ENCODE results near the gene SVOP.

Gene SVOP

DNA sequence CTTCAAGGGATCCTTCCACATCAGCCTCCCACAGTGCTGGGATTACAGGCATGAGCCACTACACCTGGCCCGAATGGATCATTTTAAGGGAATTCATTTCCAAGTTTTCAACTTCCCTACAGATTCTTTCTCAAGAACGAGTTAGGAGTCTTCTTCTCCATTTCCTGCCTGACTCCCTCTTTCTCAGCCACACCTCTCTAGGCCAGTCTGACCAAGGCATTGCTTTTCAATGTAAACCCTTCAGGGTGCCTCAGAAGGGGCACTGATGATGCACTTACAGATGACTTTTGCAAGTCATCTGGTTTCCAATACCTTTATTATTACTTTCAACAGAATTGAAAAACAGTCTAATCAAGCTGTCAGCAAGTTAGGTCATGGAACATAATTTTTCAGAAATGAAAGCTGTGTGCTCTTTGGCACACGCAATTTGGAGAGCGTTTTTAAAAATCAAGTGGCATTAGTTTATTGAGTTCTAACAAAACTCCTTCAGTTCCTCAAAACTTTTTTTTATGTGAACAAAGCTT, 47.2 kb downstream of the SVOP start:
- DNase-seq (ENCODE audit: low read depth), result no peak

DNA sequence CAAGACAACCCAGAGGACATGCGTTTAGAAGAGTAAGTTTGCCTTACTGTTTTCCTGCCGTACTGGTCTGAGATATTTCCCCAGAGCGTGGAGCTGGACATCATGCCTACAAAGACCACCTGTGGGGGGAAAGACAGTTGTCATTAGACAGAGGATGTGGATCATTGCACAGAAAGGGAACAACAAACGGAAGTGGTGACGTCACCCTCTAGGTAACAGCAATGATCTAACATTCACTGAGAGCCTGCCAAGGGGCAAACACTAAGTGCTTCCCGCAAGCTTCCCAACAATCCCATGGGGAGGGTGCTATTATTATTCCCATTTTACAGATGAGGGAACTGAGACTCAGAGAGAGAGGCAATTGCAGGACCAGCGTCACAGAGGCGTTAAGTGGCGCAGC, 48.5 kb downstream of the SVOP start:
- no peak for DNase-seq (ENCODE audit: low read depth)

DNA sequence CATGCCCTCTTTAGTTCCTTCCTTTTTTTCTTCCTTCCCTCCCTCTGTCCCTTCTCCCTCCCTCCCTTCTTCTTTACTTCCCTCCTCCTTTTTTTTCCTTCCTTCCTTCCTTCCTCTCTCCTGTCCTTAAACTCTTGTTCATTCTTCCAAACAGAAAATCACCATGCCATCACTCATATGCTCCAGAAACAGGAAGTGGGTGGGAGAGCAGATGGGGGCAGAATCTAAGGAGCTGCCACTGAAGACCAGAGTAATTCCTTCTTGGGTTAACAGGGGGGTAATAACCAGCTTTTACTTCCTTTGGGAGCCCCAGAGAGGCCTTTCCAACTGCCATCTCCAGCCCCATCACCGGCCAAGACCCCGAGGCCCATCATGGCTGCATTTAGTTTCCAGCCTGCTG, 51.2 kb downstream of the SVOP start:
- no peak for DNase-seq (ENCODE audit: low read depth)

DNA sequence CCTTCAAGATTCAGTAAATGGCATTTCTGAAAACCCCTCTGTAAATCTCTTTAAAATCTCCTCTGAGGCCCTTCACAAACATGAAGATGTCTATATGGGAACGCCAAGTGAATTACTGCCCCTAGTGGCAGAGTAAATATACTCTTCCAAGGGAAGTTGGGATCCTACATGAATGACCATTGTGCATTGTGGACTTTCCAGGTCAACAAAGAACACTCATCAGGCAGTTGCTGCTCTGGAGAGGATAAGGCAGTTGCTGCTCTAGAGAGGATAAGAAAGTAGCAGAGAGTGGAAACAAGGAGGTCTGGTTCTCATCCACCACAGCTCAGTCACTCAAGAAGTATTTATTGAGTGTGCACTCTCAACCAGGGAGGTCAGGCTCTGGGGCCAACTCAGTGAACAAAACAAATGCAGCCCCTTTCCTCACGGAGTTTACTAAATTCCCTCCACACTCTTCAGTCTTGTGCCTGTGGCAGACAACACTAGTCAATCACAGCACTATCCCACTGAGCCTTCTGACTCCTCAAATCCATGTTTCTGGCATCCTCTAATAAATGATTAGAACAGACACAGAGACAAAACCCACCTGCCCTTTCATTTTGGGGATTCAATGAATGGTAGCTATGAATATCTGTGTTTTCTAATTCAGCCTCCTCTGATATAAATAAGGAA, 52.9 kb downstream of the SVOP start:
- peak; percentile 23 for DNase-seq (ENCODE audit: low read depth)

DNA sequence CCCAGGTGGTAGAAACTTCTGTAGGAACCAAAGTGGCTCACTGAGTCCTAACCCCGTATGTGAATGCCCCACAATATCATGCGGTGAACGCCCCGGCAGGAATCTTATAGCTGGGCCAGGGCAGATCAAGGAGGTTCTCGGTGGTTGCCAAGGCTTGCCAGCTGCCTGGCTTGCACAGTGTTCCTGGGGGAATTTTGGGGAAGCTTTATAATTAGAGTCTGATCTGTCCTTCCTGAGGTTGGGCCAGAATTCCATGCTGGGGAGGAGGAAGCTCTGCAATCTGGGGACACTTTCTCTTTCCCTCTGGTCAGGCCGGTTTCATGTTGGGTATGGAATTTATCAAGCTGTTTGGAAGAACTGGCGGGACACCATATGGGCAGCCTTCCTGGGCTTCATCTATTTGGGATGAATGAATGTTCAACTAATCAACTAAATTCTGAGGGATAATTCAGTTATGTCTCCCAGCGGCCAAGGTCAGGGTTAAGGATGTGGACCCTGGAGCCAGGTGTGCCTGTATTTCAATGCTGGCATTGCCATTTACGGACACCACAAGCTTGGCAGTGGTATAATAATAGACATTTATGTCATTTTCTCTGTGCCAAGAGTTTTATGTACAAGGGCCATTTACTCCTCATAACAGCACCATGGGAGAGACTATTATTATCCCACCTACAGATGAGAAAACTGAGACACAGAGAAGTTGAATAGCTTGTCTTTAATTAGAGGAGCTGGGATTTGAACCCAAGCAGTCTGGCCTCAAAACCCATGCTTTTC, 54.3 kb downstream of the SVOP start:
- no peak for DNase-seq (ENCODE audit: low read depth)

DNA sequence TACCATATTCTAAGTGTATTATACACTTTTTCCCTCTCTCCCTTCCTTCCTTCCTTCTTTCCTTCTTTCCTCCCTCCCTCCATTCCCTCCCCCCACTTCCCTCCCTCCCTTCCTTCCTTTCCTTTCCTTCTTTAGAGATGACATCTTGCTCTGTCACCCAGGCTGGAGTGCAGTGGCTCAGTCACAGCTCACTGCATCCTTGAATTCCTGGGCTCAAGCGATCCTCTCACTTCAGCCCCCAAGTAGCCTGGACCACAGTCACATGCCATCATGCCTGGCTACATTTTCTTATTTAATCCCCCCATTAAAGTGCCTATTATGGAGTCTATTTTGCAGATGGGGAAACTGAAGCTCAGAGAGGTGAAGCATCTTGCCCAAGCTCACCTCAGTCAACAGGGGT, 55.0 kb downstream of the SVOP start:
- no peak for DNase-seq (ENCODE audit: low read depth)

DNA sequence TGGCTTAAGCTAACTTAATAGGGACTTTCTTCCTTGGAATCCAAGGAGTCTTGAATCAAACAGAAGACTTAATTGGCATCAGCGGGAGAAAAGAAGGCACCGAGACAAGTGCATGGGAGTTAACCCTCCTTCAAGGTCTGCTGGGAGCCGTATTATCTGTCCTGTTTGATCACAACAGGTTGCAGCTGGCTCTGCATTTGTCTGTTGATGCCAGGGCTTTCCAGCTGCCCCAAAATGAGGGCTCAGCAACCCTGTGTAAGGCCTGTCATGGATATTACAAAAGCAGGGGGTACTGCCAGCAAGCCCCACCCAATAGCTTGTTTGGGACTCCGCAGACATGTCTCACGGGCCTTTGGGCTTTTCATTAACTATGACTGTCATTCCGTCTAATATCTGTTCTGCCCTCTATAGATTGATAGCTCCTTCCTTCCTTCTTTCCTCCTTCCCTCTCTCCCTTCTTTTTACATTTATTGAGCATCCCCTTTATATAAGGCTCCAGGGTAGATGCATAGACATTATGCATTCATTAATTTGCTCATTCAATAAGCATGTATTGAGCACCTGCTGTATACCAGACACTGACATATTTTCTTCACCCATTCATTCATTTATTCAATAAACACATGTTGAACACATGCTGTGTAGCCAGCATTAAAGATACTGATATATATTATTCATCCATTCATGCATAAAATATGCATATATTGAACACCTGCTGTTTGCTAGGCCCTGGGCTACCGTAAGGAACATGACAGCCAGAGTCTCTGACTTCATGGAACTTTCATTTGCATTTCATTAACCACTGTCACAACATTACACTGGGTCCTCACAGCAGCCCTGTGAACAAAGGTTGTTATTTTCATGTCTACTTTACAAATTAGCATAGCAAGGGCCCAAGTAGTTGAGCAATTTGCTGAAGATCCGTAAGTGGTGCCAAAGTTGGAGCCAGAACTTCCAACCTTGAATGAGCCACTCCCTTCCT, 56.2 kb downstream of the SVOP start:
- no peak for DNase-seq (ENCODE audit: low read depth)

DNA sequence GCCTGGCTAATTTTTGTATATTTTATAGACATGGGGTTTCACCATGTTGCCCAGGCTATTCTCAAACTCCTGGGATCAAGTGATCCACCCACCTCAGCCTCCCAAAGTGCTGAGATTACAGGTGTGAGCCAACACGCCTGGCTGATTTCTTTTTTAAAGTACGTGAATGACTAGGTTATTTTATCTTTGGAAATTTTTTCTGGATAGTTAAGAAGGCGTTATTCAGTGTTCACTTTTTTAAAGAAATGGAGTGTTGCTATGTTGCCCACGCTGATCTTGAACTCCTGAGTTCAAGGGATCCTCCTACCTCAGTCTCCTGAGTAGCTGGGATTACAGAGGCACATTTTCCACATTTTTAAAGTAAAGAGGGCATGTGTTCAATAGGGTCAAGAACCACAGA, 58.6 kb downstream of the SVOP start:
- DNase-seq (ENCODE audit: low read depth), result no peak

DNA sequence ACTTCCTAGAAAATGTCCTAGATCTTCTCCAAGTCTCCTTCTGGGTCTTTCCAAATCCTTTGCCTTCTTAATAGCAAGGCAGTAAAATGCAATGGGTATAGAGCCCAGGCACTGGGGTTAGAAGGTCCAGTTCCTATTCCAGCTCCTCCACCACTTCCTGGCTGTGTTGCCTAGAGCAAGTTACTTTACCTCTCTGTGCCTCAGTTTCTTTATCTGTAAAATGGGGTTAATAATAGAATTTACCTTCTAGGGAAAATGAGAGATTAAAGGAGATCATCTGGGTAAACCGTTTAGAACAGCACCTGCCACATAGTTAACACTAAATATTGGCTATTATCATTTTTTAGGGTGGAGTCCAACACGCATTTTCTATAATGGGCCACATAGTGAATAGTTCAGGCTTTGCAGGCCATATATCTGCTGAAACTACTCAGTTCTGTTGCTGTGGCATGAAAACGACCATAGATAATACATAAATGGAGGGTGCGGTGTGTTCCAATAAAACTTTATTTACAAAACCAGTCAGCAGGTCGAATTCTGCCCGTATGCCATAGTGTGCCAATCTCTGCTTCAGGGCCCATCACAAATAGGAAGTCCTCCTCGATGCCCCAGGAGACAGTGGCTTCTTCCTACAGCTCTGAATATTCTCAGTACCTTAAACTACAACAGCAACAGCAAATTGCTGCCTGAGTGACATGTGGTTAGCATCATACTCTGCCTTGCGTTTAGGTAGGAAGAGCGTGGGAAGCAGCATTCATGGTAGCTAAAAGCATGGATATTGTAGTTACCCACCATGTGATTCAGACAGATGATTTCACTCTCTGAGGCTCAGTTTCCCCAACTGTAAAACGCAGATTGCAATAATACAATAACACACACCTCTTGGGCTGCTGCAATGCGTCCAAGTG, 60.9 kb downstream of the SVOP start:
- DNase-seq (ENCODE audit: low read depth), result no peak

DNA sequence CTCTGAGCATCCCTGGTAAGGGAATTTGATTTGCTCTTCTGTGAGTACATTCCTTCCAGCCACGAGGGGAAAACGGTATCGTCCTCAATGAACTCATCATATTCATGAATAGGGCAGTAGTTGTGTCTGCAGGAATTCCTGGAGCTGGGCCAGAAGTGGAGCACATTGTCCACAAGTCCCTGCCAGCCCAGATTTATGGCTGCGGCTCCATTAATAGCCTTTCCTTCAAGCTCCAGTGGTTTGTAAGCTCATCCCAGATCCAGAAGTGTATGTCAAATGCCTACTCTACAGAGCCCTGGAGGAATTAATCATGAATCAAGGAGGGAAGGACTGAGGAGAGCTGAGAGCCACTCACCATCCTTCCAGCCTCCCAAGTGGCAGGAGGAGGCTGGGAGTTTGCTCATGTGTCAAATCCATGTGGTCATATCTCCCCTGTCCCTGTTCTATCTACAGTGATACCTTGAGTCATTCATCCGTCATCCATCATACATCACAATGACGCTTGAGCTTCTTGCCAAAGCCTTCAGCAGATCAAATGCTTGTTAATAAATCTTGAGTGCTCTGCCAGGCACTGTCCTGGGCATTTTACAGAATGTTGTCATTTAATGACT, 65.5 kb downstream of the SVOP start:
- peak; percentile 62 for DNase-seq (ENCODE audit: low read depth)

DNA sequence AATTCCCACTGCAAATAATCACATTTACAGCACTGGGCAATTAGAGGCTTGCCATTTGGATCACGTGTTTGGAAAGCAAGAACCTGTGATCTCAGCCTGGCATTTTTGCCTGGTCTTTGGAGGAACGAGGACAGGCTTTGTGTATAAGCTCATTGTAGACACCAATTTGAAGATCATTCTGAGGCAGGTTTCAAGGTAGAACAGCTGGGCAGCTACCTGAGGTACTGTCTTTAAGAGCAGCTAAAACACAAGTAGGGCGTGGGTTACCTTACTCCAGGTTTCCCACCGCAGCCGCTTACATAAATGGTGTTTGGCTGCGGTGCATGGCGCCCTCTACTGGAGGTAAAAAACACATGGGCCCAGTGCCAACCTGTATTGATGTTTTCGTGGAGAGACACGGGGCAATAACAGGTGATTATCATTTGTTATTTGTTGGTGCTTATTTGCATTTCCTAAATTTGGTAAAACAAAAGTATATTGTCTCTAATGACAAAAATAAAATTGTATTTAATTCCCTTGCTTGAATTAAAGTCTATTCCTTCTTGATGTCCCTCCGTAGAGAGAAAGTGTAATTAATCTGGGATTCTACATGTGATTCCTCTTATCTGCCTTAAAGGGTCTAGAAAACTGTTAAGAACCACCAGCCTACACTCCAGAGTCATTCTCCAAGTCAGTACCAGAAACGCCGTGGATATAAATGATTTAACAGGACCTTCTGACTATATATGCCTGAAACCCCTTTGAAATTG, 69.7 kb downstream of the SVOP start:
- DNase-seq (ENCODE audit: low read depth), result peak; percentile 47

DNA sequence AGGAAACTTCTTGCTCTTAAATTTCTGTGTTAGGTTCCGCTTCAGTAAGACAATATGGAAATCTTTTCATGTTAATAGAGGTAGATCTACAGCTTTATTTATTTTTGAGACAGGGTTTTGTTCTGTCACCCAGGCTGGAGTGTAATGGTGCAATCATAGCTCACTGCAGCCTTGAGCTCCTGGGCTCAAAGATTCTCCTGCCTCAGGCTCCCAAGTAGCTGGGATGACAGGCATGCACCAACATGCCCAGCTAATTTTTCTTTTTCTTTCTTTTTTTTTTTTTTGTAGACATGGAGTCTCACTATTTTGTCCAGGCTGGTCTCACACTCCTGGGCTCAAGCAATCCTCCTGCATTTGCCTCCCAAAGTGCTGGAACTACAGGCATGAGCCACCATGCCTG, 70.9 kb downstream of the SVOP start:
- no peak for DNase-seq (ENCODE audit: low read depth)

DNA sequence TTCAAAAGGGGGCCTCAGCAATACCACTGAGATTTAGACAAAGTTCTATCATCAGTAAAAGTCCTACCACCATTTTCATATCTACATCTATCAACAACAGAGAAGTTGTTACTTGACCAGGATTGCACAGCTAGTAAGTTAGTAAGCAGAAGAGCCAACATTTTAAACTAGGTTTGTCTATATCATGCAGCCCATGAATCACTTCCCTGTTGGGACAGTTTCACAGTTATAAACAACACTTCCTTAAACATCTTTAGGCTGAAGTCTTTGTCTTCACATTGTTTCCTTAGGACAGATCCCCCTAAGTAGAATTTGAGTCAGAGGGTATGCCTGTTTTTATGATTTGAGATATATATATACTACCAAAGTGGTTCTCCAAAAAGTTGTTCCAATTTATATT, 72.5 kb downstream of the SVOP start:
- DNase-seq (ENCODE audit: low read depth), result no peak

DNA sequence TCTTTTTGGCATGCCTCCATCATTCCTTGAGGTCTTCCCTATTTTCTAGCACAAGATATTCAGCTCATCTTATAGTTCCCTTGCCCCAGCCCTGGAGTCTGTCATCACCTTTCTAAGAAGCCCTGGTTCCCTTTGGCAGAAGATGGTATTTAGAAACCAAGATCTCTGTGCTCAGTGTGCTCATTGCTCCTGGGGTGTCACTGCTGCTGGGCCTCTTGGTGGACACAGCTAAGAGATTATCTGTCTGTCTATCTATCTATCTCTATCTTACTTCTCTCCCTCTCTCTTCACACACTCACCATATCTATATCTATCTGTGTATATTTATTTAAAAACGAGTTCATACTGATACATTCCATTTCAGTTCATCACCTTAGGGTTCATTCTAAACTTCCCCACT, 73.8 kb downstream of the SVOP start:
- no peak for DNase-seq (ENCODE audit: low read depth)

DNA sequence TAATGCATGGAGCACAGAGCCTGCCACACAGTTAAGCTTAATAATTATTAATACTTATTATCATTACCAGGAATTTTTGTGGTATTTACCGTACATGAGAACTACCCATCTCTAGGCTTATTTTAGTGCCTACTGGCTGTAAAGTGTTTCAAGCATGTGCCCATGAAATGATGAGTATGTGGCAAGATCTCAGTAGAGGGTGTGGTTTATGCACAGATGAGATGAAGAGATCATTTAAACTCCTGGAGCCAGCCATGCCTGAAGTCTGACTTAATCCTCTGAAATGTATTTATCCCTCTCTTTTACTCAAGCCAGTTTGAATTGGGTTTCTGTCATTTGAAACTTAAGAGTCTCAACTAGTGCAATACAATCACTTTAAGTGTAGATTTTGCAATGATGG, 80.7 kb downstream of the SVOP start:
- DNase-seq (ENCODE audit: low read depth), result no peak

DNA sequence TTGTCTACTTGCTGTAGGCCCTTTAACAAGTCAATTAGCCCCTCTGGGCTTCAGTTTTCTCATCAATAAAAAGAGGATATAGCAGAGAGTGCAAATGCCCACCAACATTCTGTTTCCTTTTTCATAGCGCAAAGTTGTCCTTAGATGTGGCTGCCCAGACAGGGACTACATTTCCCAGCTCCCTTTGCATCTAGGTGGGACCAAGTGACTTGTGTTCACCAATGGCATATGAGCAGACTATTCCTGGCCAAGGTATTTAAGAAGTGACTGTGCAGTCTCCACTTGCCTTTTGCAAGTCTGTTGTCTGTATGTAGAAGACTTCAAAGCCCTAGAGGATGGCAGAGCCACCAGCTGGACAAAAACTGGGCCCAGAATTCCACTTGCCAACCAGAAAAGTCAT, 81.3 kb downstream of the SVOP start:
- DNase-seq (ENCODE audit: low read depth), result peak; percentile 16

DNA sequence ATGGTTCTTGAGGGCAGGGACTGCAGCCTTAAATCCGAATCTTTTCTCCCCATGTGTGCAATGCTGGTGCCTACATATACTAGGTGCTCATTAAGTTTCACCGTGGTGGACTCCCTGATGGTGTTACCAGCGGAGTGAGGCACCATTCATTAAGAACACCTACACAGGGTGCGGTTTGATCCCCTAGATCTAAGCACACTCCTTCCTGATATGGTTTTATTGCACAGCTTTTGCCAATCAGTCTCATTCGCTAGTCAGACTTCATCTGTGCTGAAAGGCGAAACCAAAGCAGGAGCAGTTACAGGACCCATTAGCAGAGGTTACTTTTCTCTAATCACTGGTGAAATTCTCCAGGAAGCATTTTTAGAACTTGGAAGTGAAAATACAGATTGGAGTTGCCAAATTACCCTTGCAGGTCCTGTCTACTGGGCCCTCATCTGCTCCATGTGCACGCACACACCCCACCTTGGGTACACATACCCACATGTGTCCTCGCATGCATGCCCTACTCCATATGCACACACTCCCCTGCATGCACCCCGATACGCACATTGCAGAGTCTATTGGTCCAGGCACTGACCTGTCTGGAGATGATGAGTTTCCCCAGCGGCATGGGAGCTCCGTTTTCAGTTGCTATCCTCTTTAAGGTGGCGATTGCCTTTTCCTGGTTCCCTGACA, 82.5 kb downstream of the SVOP start:
- DNase-seq (ENCODE audit: low read depth), result no peak

DNA sequence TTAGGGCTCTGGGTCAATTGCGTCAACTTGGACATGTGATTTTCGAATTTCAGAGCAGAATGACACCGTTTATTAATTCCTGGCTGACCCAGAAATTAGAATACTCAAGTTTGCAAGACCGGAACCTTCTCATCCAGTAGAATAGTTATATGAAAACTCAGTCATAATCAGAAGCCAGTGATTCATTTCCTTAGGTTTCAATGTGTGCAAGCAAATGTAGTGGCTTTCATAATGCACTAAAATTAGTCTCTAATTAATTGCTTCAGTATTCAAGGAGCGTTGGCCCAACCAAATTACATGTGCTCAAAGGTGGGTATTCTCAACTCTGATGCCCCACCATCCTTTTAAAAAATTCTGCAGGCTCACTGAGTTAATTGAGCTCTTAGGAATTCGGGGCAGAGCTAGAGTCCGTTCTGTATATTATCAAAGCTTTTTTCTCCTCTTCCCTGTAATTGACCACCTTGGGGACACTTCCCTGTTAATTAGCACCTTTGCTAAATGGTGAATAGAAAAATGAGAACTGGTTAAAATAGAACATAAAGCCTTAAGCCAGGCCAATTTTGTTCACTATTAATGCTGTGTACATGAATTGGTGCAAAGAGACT, 85.6 kb downstream of the SVOP start:
- no peak for DNase-seq (ENCODE audit: low read depth)

DNA sequence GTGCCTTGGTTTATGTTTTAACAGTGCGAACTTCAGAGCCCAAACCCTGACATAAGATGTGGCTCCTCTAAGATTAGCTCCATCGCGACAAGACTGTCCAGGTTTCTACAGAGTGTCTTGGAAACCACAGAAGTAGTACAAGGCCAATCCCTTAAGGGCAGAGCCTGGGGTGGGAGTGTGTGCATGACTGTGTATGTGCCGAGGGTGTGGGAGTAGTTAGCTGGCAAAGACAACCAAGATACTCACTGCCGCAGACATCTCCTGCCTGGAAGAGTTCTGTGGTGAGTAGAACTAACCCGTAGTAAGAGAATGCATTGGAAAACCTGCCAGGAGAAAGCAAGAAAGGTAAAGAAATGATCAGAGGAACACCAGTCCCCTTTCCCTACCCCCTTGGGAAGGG, 86.9 kb downstream of the SVOP start:
- peak; percentile 19 for DNase-seq (ENCODE audit: low read depth)
